HG03342 (cell line): Measurements from ENCODE around the gene DLG3.
"Not testable (repeated sequence)": the region's sequence is repeated elsewhere in the genome, so short reads cannot be mapped to it uniquely, and the experiment has no call there.

ENCODE experiments used
- ATAC-seq: cut with Tn5 transposase; IDR thresholded peaks from one replicate; pipeline ENCODE4 v1.9.1; 2021; ENCODE audit warnings: mild to moderate bottlenecking, moderate library complexity; ENCODE audit not compliant: unreplicated experiment

The DLG3 gene

DNA sequence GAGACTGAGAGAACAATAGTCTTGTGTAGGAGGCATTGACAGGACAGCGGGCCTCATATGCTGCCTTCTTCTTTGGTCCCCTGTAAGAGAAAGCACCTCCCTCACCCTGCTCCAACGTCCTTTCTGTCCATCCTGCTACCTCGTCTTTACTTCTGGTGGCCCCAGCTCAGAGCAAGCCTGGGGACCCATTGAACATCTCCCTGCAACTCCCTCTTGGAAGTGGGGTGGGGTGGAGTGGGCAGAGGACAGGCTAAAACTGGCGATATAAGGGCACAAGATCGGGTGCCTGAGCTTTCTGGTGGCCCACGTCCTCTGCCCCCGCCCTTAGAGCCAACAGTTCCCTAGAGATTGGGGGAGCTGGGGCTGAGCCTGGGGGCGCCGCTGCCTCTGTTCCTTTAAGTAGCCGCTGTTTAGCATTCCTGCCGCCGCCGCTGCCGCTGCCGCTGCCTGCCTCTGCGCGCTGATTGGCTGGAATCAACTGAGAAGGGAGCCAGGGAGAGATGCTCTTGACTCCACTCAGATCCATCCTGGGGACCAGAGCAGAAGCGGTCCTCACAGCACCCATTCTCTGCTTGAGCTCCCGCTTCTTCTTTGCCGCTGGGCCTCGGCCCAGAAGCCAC, at the start of gene DLG3:
Gene DLG3, plus strand, starts transcription at position 510 of the 620 bp plus-strand sequence. CDS start 367 bp downstream, outside the sequence.
- ATAC-seq, result no peak

DNA sequence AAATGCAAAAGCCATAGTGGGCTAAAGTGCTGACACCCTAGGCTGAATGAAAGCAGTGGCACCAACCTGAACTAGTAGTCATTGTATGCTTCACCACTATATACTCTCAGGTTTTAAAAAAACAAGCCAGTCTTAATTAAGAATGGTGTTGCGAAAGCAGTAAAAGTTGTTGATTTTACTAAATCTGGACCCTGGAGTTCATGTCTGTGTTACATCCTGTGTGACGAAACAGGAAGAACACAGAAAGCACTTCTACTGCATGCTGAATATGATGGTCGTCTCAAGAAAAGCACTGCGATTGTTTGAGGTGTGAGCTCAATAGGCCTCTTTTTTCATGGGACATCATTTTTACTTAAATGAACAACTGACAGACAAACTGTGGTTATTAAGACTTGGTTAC, 45.7 kb upstream of the DLG3 start:
- no peak for ATAC-seq

GRCh38 chrX:70400181-70400580, 44.5 kb upstream of the DLG3 start:
- ATAC-seq, result not testable (repeated sequence)

GRCh38 chrX:70402721-70403120, 41.9 kb upstream of the DLG3 start:
- no peak for ATAC-seq

- no peak for ATAC-seq
These were observed 39.6 kb upstream of the DLG3 start for GRCh38 chrX:70405003-70405402.

DNA sequence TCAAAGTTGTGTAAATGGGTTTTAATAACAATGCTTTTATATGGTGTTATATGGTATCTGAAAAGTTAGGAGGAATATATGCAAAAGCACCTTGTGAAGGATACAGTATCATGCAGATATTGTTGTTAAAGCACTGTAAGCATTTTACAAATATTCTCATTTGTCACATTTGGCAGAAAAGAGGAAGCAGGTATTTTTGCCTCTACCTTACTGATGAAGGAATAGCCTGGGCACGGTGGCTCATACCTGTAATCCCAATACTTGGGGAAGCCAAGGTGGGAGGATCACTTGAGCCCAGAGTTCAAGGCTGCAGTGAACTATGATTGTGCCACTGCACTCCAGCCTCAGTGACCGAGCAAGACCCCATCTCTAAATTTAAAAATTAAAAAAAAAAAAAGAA, 33.7 kb upstream of the DLG3 start:
- ATAC-seq, result no peak

DNA sequence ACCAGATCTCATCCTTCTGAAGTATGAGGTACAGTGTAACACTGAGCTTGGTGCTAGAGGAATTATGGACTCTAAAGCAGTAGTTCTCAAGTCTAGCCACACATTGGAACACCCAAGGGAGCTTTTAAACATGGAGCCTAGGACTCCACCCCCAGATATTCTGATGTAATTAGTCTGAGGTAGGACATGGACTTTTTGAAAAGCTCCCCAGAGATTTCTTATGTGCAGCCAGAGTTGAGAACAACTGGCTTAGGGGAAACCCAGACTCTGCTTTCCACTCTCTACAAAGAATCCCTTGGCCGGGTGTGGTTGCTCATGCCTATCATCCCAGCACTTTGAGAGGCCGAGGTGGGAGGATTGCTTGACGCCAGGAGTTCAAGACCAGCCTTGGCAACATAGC, 33.2 kb upstream of the DLG3 start:
- no peak for ATAC-seq

GRCh38 chrX:70421618-70422017, 23.0 kb upstream of the DLG3 start:
- ATAC-seq, result no peak

GRCh38 chrX:70422851-70423341, 21.7 kb upstream of the DLG3 start, which contains the start of gene GDPD2:
Gene GDPD2, plus strand, starts transcription at chrX:70423314. Its CDS starts 1,671 bp downstream, at chrX:70424985.
- ATAC-seq, result no peak

- ATAC-seq, result no peak
These were observed 20.5 kb upstream of the DLG3 start for GRCh38 chrX:70423936-70424675.

DNA sequence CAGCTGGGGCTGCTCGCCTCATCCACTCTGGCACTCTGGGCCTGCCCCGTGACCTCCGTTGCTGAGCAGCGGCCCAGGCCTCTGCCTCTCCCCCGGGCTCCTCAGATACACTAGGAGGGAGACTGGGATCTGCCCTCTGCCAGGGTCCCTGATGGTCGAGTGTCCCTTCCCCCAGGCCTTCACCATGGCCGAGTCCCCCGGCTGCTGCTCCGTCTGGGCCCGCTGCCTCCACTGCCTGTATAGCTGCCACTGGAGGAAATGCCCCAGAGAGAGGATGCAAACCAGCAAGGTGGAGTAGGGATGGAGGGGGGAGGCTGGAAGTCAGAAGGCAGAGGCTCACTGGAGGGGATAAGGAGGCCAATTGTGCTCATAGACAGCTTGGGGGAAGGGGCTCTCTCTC, 19.8 kb upstream of the DLG3 start:
- ATAC-seq, result no peak

DNA sequence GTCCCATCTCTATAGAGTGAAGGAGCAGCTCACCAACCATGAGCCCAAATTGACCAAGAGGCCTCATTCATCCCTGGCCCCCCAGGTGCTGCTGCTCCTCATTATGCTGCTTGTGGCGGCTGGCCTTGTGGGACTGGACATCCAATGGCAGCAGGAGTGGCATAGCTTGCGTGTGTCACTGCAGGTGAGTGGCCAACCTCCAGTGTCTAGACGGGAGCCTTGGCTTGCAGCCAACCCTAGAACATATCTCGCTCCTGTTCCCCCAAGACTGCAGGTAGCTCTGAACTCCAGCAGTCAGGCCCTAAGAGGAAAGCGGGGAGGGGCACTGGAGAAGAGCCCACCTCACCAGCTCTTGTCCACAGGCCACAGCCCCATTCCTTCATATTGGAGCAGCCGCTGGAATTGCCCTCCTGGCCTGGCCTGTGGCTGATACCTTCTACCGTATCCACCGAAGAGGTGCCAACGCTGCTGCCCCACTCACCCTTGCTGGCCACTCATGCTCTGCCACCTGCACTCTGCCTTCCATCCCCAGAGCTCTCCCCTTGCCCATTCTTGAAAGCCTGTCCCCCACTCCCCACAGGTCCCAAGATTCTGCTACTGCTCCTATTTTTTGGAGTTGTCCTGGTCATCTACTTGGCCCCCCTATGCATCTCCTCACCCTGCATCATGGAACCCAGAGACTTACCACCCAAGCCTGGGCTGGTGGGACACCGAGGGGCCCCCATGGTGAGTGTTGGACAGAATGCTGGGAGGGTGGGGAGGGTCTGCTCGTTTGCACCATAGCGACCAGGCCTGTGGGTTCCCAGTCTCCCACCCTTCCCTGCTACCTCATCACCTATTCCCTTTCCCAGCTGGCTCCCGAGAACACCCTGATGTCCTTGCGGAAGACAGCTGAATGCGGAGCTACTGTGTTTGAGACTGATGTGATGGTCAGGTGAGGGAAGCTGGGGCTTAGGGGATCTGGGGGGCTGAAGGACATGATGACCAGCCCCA, 18.1 kb upstream of the DLG3 start:
- no peak for ATAC-seq

- ATAC-seq, result no peak
These were observed 17.3 kb upstream of the DLG3 start for GRCh38 chrX:70427365-70427764.

GRCh38 chrX:70429759-70430158, 14.9 kb upstream of the DLG3 start:
- no peak for ATAC-seq

- no peak for ATAC-seq
These were observed 11.4 kb upstream of the DLG3 start for GRCh38 chrX:70432936-70433847.

DNA sequence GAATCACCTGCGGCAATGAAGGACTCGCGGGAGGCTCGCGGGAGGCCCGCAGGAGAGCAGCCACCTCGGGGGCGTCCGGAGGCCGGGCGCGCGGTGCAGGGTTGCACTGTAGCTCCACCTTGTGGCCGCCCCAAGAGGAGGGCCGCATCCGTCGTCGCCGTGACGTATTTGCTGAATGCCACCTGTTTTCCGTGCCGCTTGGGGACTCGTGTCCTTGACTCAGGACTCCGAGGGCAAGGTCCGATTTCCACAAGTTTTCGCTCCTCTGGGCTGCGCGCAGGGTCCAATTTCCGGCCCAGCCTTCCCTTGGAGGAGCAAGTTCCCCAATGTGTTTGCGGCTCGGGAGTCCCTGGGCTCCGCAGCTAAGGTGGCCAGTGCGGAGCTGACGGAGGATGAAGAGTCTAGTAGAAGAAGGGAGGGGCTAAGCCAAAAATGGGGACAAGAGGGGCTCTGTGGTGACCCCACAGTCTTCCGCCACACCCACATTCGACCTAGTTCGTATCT, 10.7 kb upstream of the DLG3 start:
- peak; percentile 49 for ATAC-seq

- ATAC-seq, result peak; percentile 46
These were observed 10.2 kb upstream of the DLG3 start for GRCh38 chrX:70434352-70434866.

GRCh38 chrX:70434914-70435586, 9.6 kb upstream of the DLG3 start:
- no peak for ATAC-seq

- no peak for ATAC-seq
These were observed 8.3 kb upstream of the DLG3 start for GRCh38 chrX:70436343-70436742.
